Stimulated activated CD8-positive, alpha-beta memory T cell treated with anti-CD3 and anti-CD28 coated beads, Interleukin-12 subunit alpha, Interleukin-12 subunit beta, amount 100 ng/mL, for 24 hours (primary cell): ENCODE data around the gene HPCA.

Experiments used
- DNase-seq: peaks from one replicate; pipeline ENCODE4 v3.0.0-alpha.2; 2020; ENCODE audit errors: extremely low read depth

The HPCA gene

DNA sequence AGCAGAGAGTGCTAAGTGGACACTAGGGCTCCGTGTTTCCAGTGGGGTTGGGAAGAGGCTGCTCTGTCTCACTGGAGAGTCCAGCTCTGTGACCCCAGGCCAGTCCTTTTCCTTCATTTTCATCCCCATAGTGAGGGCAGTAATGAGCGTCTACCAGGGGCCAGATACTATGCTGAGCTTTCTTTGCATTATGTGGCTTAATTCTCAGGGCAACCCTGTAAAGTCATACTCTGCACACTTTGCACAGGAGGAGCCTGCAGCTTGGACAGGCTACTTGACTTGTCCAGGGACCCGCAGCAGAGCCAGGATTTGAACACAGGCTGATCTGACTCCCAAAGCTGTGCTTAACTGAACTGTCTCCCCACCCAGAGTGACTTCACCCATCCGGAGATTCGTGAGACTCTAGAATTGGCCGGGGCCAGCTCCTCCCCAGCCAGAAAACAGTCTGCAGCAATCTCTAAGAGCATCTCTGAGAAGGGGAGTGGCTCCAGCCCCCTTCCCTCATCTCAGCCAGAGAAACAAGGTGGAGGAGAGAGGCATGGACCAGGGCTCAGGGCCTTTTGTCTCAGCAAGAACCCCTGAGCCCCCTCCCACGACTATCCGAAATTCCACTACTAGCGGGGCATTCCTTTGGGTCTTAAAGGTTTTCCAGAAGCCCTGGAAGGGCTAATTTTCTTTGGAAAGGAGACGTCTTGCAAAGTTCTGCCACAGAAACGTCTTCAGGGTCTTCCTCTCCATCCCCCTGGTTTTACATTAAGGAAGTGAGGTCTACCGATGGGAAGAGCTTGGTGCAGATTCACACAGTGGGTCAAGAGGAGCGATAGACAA is 14.7 kb upstream of the HPCA start:
- DNase-seq, result no peak

DNA sequence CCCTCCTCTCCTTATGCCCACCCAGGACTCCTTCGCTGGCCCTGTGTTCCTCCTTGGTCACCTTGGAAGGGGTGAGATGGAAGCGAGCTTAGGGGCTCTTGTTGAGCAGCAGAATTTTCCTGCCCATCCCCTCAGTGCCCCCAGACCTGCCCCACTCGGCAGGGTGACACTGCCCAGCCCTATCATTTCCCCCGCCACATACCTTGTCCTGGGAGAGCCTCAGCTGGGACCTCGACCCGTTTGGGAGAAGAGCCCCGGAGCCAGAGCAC is 14.2 kb upstream of the HPCA start:
- no peak for DNase-seq

DNA sequence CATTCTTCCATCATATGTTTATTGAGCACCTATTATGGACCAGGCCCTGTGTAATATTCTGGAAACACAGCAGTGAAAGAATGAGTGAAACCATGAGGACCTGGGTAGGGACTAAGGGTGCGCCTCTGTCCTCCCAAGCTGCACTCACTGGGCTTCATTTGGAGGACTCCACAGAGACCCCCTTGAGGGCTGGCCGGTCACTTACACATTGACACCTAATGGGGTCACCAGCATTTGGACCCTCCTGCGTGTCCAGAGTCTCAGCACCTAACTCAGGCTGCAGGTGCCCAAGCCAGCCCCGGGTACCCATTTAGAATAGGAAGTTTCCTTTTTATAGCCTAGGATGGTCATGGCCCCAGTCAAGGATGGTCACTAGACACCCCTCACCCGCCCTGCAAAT is 12.8 kb upstream of the HPCA start:
- no peak for DNase-seq

DNA sequence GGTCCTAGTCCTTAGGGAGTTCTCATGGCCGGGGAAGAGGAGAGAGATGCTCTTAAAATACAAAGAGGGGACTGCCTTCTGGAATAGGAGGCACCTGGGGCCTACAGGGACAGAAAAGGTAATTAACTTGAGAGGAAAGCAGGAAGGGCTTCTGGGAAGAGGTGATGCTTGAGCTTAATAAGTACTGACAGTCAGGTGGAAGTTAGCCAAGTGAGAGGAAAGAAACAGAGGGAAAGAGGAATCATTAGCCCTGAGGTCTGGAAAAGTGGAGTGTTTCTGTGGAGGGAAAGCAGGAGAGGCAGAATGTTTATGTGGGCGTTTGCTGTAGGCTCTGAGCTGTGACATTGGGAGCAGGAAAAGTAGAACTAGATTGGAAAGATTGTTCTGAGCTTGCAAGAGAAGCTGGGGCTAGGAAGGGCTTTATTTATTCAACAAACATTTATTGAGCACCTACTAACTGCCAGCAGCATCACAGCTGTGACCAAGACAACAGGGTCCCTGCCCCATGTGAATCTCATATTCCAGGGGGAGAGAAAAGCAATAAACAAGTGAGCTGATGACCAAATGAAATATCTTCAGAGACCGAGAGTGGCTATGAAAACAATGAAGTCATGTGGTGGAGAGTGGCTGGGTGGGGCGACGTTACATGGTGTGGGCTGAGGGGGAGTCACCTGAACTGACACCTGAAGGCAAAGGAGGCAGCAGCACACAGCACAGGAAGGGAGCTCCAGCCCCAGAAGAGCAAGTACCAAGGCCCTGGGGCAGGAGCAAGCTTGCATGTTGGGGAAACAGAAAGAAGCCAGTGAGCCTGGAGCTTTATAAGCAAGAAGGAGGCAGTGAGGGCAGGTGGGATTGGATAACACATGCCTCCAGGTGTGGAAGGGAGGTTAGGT is 11.2 kb upstream of the HPCA start:
- DNase-seq, result no peak

DNA sequence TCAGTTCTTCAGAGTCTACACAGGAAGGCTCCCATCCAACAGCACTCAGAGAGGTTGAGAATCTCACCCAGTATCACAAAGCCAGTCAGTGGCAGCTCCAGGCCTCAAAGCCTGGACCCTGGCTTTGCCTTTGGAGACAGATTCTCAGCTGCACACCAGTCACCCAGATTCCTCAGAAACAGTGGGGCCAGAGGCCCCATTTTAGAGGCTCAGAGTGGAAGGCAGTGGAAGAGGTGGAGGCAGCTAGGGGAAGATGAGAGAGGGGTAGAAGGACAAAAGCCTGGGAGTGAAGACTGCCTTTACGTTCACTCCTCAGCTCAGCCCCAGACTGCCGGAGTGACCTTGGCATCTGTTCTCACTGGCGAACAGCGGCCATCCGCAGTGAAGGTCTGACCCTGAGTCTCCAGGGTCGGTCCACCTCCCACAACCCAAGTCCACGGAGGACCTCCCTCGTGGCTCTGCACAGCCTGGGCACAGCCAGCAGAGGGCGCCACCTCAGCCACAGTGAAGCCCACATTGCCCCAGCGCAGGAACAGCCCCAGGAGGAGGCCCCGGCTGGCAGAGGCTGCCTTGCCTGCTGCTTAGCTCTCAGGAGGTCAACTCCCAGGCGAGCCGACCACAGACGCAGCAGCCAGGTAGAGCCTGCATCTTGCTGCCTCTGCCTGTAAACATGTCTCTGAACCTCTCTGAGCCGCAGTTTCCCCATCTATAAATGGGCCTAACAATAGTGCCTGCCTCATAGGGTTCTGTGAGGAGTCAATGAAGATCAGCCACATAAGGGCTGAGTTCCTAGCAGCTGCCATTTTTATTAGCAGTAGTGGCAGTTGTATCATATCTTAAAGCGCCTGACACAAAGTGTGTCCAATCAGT is 9.7 kb upstream of the HPCA start:
- no peak for DNase-seq

DNA sequence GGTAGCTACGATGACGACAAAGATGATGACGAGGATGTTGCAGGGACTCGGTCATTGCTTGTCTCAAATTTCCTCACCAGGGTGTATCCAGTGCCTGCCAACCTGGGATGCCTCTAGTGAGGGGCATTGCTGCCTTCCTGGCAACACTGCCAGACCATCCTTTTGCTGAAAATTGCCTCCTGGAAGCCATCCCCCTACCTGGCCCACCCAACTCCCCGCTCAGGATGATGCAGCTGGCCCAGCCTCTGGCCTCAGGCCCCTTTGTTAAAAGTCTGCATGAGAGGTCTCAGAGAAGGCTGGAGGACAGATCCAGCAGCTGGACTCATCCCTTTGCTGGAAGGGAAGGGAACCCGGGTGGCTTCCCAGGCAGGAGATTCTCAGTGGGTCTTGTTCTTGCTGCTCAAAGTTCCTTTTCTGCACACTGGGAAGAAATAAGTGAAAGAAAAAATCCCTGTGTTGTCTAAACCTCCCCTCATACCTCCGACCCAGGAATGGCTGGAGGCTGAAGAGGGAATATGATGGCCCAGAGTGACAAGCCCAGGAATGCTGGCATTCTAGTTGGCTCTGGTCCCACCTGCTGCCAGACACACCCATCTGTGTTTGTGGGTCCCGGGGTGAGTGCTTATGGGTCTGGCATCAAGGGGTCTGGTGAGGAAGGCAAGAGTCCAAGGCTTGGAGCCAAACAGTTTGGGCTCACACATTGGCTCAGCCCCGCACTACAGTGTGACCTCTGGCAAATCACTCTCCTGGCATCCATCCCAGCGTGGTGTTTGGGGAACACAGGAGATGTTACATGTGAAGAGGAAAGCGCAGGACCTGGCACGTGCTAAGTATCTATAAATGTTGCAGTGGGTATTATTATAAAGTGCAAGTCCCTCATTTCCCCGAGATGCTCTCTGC is 8.8 kb upstream of the HPCA start:
- no peak for DNase-seq

DNA sequence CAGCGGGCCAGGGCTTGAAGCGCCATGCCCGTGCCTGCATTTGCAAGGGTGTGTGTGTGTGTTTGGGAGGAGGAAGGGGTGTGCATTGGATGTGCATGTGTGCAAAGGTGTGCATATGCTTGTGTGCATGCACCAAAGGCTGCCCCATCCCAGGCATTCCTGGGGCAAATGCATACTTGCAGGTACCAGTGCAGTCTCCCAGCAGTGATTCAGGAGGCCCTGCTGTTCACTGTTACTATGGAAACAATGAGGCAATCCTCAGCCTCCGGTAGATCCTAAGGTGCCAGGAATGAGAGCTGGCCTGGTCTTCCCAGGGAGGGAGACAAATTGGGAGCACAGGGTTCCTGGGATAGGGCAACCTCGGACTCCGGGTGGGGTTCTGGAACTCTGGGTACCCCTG is 8.1 kb upstream of the HPCA start:
- DNase-seq, result no peak

DNA sequence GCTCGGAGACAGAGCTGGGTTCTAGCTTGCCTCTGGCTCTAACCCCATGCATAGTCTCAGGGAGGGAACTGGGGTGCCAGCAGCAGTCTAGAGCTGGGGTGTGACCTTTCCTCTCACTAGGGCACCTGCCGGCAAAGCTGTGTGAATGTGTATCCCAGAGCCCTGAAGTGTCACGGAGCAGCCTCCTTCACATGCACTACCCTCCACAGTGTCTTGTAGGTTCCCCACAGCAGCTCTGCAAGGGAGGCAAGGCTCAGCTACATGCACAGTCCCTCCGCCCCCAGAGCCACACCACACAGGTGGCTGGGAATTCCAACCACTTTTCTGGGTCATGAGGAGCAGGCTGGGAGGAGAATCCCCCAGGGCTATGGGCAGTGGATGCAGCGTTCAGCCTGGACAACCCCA is 7.7 kb upstream of the HPCA start:
- DNase-seq, result no peak

DNA sequence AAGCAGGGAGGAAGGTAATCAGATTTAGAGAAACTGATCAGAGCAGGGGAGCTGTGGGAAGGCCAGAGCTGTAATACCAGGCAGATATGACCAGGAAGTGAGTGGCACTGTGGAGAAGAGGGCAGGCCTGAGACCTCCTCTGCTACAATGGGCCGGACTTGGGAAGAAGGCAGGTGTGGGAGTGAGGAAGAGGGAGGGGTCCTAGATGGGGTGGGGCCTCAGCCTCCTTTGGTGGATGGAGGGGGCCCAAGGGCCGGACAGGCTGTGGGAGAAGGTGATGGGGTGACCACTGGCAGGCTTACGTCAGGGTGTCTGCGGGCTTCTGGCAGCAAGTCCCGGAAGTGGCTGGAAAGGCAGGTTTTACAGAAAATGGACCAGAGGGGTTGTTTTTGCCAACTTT is 5.0 kb upstream of the HPCA start:
- DNase-seq, result no peak

DNA sequence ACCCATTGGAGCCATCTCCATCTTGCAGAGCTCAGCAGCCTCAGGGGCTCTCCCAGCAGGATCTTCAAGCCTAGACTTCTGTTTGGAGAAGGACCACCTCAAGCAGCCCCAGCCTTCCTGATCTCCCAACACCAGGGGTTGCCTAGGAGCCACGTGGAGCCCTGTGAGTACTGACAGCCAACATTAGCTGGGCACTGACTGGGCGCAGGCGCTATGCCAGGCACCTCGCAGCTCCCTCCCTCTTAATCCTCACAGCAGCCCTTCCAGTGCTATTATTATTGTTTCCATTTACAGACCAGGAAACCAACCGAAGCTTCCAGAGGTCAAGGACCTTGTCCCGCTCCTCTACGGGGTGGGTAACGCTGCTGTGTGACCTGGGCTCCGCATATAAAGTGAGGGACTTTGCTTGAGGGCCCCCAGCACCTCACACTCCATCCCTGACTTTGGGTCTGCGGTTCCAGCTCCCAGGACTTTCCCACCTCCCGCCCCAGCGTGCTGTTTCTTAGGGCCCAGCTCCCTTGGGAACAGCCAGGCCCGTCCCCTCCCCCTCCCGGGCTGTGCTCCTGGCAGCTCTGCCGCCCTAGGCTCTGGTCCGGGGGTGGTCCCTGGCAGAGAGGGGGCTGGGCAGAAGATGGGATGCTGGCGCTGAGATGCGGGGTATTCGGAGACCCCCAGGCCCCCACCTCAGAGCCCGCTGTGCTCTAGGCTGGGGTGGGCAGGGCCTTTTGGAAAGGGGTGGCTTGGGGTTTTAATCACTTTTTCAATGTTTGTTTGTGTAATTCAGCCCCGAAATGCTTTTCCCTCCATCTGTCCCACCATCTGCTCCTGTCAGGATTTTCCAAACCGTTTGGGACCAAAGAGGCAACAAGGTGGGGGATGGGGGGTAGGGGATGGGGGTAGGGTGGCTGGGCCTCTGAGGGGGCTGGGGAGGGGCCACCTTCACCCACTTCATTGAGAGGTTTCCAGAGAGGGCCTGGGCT is 4.1 kb upstream of the HPCA start:
- no peak for DNase-seq

DNA sequence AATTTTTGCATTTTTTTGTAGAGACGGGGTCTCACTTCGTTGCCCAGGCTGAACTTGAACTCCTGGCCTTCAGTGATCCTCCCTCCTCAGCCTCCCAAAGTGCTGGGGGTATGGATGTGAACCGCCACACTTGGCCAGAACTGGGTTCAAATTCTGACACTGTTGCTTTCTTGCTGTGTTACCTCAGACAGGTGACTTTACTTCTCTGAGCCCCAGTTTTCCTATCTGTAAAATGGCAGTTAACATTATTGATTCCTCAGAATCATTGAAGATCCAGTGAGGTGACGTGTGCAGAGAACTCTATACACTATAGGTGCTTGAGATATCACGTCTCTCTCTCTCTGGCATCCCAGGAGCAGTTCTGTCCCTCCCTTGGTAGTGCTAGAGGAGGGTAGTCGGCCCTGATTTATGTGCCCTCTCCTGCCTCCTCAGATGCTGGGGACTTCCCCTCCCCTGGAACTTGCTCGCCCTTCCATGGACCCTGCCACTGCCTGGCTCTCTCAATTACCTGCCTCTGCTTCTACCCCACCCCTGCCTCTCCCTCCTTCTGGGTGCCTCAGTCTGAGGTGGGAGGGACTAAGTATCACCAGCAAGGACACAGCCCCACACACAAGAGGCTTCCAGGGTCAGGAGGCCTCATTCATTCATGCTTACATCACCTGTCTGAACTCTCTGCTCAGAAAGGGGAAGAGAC is 2.8 kb upstream of the HPCA start:
- no peak for DNase-seq

DNA sequence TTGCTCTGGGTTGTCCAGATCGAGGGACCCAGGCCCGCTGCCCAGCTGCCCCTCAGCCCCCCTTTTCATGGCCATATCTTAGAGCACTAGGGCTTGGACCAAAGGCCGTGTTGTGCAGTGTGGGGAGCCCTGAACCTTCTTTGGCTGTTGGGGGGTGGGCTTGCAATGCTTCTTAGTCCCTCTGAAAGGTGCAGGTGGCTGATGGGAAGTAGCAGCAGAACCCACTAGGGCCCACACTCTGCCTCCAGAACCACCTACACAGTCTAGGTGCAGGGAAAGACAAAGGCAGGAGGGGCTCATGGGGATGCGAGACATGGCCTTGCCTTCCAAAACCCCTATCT is 2.3 kb upstream of the HPCA start:
- DNase-seq, result no peak

DNA sequence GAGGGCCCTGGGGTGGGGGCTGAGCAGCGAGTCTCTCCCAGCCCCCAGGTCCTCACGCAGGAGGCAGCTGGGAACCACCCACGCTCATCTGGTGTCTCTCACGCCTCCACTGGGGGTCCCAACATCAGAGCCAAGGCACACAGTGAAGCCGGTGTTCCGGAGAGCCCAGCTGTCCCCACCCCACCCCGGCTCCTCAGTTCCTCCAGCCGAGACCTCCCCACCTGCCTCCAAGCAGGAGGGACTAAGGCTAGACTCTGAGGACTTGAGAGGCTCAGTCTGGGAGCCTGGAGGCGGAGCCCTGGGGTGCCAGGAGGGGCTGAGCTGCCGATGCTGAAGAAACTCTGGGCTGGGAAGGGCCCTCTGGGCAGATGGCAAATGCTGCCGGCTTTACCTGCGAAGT is 1.6 kb upstream of the HPCA start:
- DNase-seq, result no peak

DNA sequence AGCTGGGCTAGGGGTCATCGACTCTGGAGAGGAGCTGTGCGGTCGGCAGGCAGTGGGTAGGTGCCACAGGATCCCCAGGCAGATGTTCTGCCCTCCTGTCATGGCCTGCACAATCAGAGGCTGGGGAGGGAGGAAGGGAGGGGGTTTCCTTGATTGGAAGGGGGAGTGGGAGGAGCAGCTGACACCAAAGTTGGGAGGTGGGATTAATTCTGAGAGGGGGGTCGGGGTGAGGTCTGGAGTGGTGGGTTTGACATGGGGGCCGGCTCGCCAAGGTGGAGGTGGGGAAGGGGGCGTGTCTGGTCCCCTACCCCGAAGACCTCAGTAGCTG is 651 bp upstream of the HPCA start:
- no peak for DNase-seq

DNA sequence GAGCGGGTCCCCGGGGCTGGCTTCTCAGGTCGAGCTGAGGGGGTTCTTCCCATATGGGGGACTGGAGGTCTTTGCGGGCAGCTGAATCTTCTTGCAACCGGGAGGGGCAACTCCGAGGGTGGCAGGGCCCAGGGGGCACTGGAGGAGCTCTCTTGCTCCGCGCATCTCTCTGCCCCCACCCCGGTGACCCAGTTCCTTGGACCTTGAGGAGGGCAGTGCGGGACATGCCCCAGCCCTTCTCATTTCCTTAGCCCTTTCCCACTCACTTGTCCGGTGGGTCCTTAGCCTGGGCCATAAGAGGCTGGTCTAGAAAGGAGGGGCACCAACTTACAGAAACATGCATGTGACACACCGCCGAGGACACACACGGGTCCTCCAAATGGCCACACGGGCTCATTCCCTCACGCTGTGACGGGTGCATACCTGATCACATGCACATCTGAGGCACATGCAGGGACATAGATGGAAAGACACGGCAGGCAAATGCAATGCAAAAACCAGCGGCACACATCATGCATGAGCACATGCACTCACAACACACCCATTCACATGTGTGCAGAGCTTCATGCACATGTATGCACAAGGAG is 630 bp downstream of the HPCA start:
- no peak for DNase-seq

DNA sequence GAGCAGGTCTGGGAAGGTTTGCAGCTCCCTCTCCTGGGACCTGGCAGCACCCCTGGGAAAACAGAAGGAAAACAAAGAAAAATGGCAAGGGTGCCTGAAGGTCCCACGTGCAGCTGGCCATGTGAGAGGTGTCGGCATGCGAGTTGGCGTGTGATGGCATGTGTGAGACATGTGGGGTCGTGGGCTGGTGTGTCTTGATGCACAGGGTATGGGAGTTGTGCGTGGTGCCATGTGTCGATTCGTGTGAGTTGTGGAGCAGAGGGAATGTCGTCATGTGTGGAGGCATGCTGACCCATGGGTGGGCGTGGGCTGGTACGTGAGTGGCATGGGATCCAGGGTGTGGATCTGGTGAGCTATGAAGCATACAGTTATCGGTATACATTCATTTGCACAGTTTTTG is 1.3 kb downstream of the HPCA start:
- DNase-seq, result no peak

DNA sequence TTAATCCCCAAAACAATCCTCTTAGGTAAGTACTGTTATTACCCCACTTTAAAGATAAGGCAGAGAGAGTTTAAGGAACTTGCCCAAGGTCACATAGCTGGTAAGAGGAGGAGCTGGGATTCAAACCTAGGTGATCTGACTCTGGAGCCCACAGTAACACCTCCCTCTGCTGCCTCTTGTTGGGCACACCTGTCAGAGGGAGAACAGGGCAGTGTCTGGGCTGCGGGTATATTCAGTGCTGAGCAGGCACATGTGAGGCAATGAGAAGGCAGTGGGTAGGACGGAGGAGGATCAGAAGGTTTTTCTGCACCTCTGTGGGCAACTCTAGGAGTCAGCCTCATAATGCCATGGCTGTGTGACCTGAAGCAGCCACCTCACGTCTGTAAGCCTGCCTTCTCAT is 1.8 kb downstream of the HPCA start:
- no peak for DNase-seq

DNA sequence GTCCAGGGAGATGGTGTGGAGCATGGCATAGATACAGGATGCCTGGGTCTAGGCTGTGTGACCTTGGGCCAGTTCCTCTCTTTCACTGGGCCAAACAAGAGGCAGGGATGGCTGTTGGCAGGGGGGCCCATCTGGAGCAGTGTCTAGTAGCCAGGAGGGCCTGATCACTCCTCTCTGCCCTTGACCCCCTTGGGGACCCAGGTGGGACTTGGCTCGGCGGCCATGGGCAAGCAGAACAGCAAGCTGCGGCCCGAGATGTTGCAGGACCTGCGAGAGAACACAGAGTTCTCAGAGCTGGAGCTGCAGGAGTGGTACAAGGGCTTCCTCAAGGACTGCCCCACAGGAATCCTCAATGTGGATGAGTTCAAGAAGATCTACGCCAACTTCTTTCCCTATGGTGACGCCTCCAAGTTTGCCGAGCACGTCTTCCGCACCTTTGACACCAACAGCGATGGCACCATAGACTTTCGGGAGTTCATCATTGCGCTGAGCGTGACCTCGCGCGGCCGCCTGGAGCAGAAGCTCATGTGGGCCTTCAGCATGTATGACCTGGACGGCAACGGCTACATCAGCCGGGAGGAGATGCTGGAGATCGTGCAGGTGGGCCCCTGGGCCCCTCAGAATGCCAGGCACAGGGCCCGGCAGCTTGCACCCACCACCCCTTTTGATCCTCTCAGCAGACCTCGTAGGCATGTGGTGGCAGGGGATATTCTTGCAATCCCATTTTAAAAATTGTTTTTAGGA is 2.6 kb downstream of the HPCA start:
- DNase-seq, result no peak
